ENCODE results near the gene CDKN2A. TPM values are rescaled to one million over a fixed set of nuclear protein-coding genes. Genes with fewer than 3 reads are reported as not detected.

Gene CDKN2A
- total RNA-seq, 1 experiment from 2014 or later, result 0.57 TPM

GRCh38 chr9:21985964-21986667, 8.1 kb downstream of the CDKN2A start:
- H3K4me3 Mint-ChIP-seq, result no peak overlapping the region

GRCh38 chr9:21984101-21984500, 10.1 kb downstream of the CDKN2A start:
- no peaks in the 10 kb centered on the region for H3K9me3 Mint-ChIP-seq
- TF ChIP-seq ZNF512 (CRISPR knock-in tag; IDR thresholded peaks at IDR 0.05; ENCODE audit: borderline replicate concordance) (no peak), NR3C1 (CRISPR knock-in tag; conservative IDR thresholded peaks at IDR 0.05; ENCODE audit: low read depth) (no peak), ZNF671 (CRISPR knock-in tag; IDR thresholded peaks at IDR 0.05) (no peak), ZBTB43 (CRISPR knock-in tag; IDR thresholded peaks at IDR 0.05) (no peak), E2F4 (CRISPR knock-in tag; IDR thresholded peaks at IDR 0.05; ENCODE audit: borderline replicate concordance, low read depth) (no peak), TEAD1 (CRISPR knock-in tag; IDR thresholded peaks at IDR 0.05) (no peak), ATF6 (CRISPR knock-in tag; IDR thresholded peaks at IDR 0.05) (no peak), NR2C2 (CRISPR knock-in tag; IDR thresholded peaks at IDR 0.05) (no peak), GRHL2 (CRISPR knock-in tag; IDR thresholded peaks at IDR 0.05; ENCODE audit: insufficient replicate concordance, severe bottlenecking) (no peak), ELF4 (CRISPR knock-in tag; IDR thresholded peaks at IDR 0.05; ENCODE audit: low read depth) (no peak), SP1 (CRISPR knock-in tag; conservative IDR thresholded peaks at IDR 0.05) (no peak), SOX15 (CRISPR knock-in tag; IDR thresholded peaks at IDR 0.05) (no peak), ATF3 (CRISPR knock-in tag; conservative IDR thresholded peaks at IDR 0.05) (no peak), AFF4 (CRISPR knock-in tag; IDR thresholded peaks at IDR 0.05; ENCODE audit: borderline replicate concordance) (no peak)

More at GRCh38 chr9:21985964-21986667, 8.1 kb downstream of the CDKN2A start:
- POLR2A ChIA-PET, result no interaction called here
- no peaks in the 10 kb centered on the region for H3K36me3 Mint-ChIP-seq
- H3K27ac Mint-ChIP-seq, result no peak overlapping the region
- no peaks in the 10 kb centered on the region for H3K9me3 Mint-ChIP-seq
- H3K4me1 Mint-ChIP-seq, result peaks cover 16% of the 10 kb centered on the region
- ATAC-seq, result no peak
- CTCF ChIA-PET, result interaction anchor here (1.1 to 1.8 kb wide), 2 partner anchors 9 to 22 kb away, joined by 3 to 7 read pairs; partner anchors contain the start of genes CDKN2B and CDKN2B-AS1
- peaks cover 100% of the 10 kb centered on the region for H3K27me3 Mint-ChIP-seq (ENCODE audit: low read depth)
- TF ChIP-seq JUN (CRISPR knock-in tag; IDR thresholded peaks at IDR 0.05), result no peak
- TF ChIP-seq PRDM15 (CRISPR knock-in tag; IDR thresholded peaks at IDR 0.05), result no peak
- no peak for DNase-seq (ENCODE audit: low spot score)

More at GRCh38 chr9:21984101-21984500, 10.1 kb downstream of the CDKN2A start:
- Mint-ChIP-seq H3K36me3 (no peaks in the 10 kb centered on the region), H3K27ac (no peak overlapping the region), H3K27me3 (ENCODE audit: low read depth) (peaks cover 98% of the 10 kb centered on the region), H3K4me1 (peaks cover 3% of the 10 kb centered on the region), H3K4me3 (no peak overlapping the region)
- ChIA-PET POLR2A (no interaction called here), CTCF (interaction anchor here (1.4 to 1.5 kb wide), 2 partner anchors 15 to 24 kb away, joined by 3 to 5 read pairs; no protein-coding TSS in a partner anchor)
- ATAC-seq, result no peak
- no peak for DNase-seq (ENCODE audit: low spot score)

Measured in WTC11 (cell line).